H1 (cell line): ENCODE results near the gene RERG.

ENCODE experiments used
- CHD2 ChIP-seq: IDR thresholded peaks from 2 replicates; pipeline ENCODE4 v1.6.1; 2012; ENCODE audit warnings: low read length, improper control_type of control experiment
- EP300 ChIP-seq, 2 experiments: IDR thresholded peaks; 1 replicate in 1 of 2; 2 replicates in 1 of 2; pipeline ENCODE4 v1.6.1; 2011 to 2012; ENCODE audit warnings: low read depth in 2 of 2, low read length in 2 of 2, mild to moderate bottlenecking in 2 of 2, borderline replicate concordance in 1 of 2, inconsistent platforms in 1 of 2, moderate library complexity in 1 of 2
- JUND ChIP-seq: IDR thresholded peaks from 2 replicates; pipeline ENCODE4 v1.6.1; 2011; ENCODE audit warnings: mild to moderate bottlenecking, improper control_type of control experiment, low read length
- NANOG ChIP-seq: IDR thresholded peaks from 2 replicates; pipeline ENCODE4 v1.6.1; 2011; ENCODE audit warnings: low read length, low read depth, mild to moderate bottlenecking, inconsistent platforms; ENCODE audit not compliant: insufficient read depth, poor library complexity, severe bottlenecking
- POLR2A ChIP-seq, 2 experiments: IDR thresholded peaks; 1 replicate in 1 of 2; 2 replicates in 1 of 2; pipeline ENCODE4 v1.6.1; 2011; ENCODE audit warnings: low read depth in 2 of 2, low read length in 2 of 2, mild to moderate bottlenecking in 2 of 2; ENCODE audit errors: control extremely low read depth in 1 of 2
- POLR2AphosphoS5 ChIP-seq: IDR thresholded peaks from 2 replicates; pipeline ENCODE4 v1.6.1; 2011; ENCODE audit warnings: low read depth, low read length
- RAD21 ChIP-seq, 2 experiments: IDR thresholded peaks in 1 of 2; conservative IDR thresholded peaks in 1 of 2; 2 replicates each; pipeline ENCODE4 v1.6.1; 2011; ENCODE audit warnings: low read depth in 2 of 2, low read length in 2 of 2, improper control_type of control experiment in 1 of 2, inconsistent platforms in 1 of 2, mild to moderate bottlenecking in 1 of 2, moderate library complexity in 1 of 2
- SP2 ChIP-seq: IDR thresholded peaks from 2 replicates; pipeline ENCODE4 v1.6.1; 2012; ENCODE audit warnings: mild to moderate bottlenecking, low read length, inconsistent platforms
- TAF1 ChIP-seq: IDR thresholded peaks from 2 replicates; pipeline ENCODE4 v1.6.1; 2011; ENCODE audit warnings: mild to moderate bottlenecking, low read depth, low read length
- TF ChIP-seq, protein P1 (sequence below), 3 experiments: IDR thresholded peaks; 1 replicate in 2 of 3; 2 replicates in 1 of 3; pipeline versions ENCODE4 v1.5.1 to v1.6.1; 2011; ENCODE audit warnings: low read length in 3 of 3, mild to moderate bottlenecking in 3 of 3, inconsistent platforms in 2 of 3, low read depth in 1 of 3, moderate library complexity in 1 of 3; ENCODE audit not compliant: insufficient read depth in 1 of 3; ENCODE audit errors: control extremely low read depth in 1 of 3
- TF ChIP-seq, protein P2 (sequence below): IDR thresholded peaks from 2 replicates; pipeline ENCODE4 v1.6.1; 2012; ENCODE audit warnings: low read length, inconsistent platforms

DNA sequence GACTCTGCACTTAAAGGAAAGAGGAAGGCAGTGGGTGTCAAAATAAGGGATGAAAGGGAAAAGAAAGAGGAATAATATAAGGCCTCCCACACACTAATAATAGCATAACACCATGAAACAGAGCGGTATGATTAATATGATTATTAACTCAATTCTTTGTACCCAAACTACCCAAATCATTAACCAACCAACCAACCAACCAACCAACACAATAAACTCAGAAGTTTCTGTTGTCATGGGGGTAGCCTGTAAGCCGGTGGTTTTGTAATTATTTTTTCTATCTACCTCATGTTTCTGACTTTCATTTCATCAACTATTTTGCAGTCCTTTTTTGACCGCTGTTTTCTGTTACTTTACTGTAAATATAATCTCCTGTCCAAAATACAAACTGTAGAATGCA, 105.8 kb downstream of the RERG start:
- TF ChIP-seq JUND (no peak), EP300 (IDR thresholded peaks at IDR 0.05; ENCODE audit: borderline replicate concordance in 1 of 2, low read depth in 2 of 2, low read length in 2 of 2) (no peak), SP2 (no peak), POLR2A (IDR thresholded peaks at IDR 0.05; ENCODE audit: control extremely low read depth in 1 of 2, low read depth in 2 of 2, low read length in 2 of 2) (no peak), TAF1 (no peak), POLR2AphosphoS5 (no peak), NANOG (no peak), CHD2 (no peak), RAD21 (IDR thresholded peaks at IDR 0.05 in 1 of 2, conservative IDR thresholded peaks at IDR 0.05 in 1 of 2; ENCODE audit: low read depth in 2 of 2, low read length in 2 of 2) (no peak)
- TF ChIP-seq, protein P1, sequence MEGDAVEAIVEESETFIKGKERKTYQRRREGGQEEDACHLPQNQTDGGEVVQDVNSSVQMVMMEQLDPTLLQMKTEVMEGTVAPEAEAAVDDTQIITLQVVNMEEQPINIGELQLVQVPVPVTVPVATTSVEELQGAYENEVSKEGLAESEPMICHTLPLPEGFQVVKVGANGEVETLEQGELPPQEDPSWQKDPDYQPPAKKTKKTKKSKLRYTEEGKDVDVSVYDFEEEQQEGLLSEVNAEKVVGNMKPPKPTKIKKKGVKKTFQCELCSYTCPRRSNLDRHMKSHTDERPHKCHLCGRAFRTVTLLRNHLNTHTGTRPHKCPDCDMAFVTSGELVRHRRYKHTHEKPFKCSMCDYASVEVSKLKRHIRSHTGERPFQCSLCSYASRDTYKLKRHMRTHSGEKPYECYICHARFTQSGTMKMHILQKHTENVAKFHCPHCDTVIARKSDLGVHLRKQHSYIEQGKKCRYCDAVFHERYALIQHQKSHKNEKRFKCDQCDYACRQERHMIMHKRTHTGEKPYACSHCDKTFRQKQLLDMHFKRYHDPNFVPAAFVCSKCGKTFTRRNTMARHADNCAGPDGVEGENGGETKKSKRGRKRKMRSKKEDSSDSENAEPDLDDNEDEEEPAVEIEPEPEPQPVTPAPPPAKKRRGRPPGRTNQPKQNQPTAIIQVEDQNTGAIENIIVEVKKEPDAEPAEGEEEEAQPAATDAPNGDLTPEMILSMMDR (IDR thresholded peaks at IDR 0.05; ENCODE audit: control extremely low read depth in 1 of 3, insufficient read depth in 1 of 3, low read depth in 1 of 3, low read length in 3 of 3), result no peak
- TF ChIP-seq, protein P2, sequence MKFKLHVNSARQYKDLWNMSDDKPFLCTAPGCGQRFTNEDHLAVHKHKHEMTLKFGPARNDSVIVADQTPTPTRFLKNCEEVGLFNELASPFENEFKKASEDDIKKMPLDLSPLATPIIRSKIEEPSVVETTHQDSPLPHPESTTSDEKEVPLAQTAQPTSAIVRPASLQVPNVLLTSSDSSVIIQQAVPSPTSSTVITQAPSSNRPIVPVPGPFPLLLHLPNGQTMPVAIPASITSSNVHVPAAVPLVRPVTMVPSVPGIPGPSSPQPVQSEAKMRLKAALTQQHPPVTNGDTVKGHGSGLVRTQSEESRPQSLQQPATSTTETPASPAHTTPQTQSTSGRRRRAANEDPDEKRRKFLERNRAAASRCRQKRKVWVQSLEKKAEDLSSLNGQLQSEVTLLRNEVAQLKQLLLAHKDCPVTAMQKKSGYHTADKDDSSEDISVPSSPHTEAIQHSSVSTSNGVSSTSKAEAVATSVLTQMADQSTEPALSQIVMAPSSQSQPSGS, result no peak
